OCI-LY7 (cell line): ENCODE measurements around the gene ZNF112.

Source experiments
- CTCF ChIP-seq: fragments of 200-600 bp; sonication (generic); conservative IDR thresholded peaks from 2 replicates; pipeline ENCODE4 v1.5.1; 2014; ENCODE audit warnings: mild to moderate bottlenecking, antibody characterized with exemption, low read length, moderate library complexity, mixed read lengths
- EZH2phosphoT487 ChIP-seq: fragments of 200-600 bp; sonication (generic); IDR thresholded peaks from 2 replicates; pipeline ENCODE4 v1.6.1; 2018; ENCODE audit warnings: low read depth, borderline replicate concordance, mild to moderate bottlenecking, mixed run types, antibody characterized with exemption, low read length, moderate library complexity, mixed read lengths

GRCh38 chr19:44341794-44342193 lies 14.7 kb downstream of the ZNF112 start:
- TF ChIP-seq CTCF, result no peak
- no peak for TF ChIP-seq EZH2phosphoT487
